Measurements from ENCODE around the gene FIBP. TPM values are rescaled to one million over a fixed set of nuclear protein-coding genes. Genes with fewer than 3 reads are reported as not detected.

Gene FIBP
- total RNA-seq, 1 donor from 2014 or later: 103 TPM

- FAIRE-seq: no peak
- TF ChIP-seq CTCF (IDR thresholded peaks at IDR 0.05; ENCODE audit: insufficient read depth, low read length, severe bottlenecking): no peak
- H3K4me3 ChIP-seq (ENCODE audit: low read depth, low read length): no peak overlapping the region
These were observed 40.4 kb upstream of the FIBP start for GRCh38 chr11:65928667-65929066.

GRCh38 chr11:65927904-65928397, 39.7 kb upstream of the FIBP start:
- no peak overlapping the region for H3K4me3 ChIP-seq (ENCODE audit: low read depth, low read length)
- no peak for TF ChIP-seq CTCF (IDR thresholded peaks at IDR 0.05; ENCODE audit: insufficient read depth, low read length, severe bottlenecking)
- no peak for DNase-seq (ENCODE audit: low read depth)

More at GRCh38 chr11:65928667-65929066, 40.4 kb upstream of the FIBP start:
- Histone ChIP-seq H3K27me3 (ENCODE audit: control insufficient read depth, insufficient read depth, low read length) (no peaks in the 10 kb centered on the region), H3K36me3 (ENCODE audit: control insufficient read depth, insufficient read depth, low read length) (no peaks in the 10 kb centered on the region)
- DNase-seq (ENCODE audit: low read depth): no peak

GRCh38 chr11:65925397-65925796, 37.1 kb upstream of the FIBP start:
- no peak overlapping the region for H3K4me3 ChIP-seq (ENCODE audit: low read depth, low read length)
- no peak for DNase-seq (ENCODE audit: low read depth)
- no peak for FAIRE-seq
- TF ChIP-seq CTCF (IDR thresholded peaks at IDR 0.05; ENCODE audit: insufficient read depth, low read length, severe bottlenecking): no peak
- peaks cover 8% of the 10 kb centered on the region for H3K36me3 ChIP-seq (ENCODE audit: control insufficient read depth, insufficient read depth, low read length)
- H3K27me3 ChIP-seq (ENCODE audit: control insufficient read depth, insufficient read depth, low read length): no peaks in the 10 kb centered on the region

More at GRCh38 chr11:65927904-65928397, 39.7 kb upstream of the FIBP start:
- H3K27me3 ChIP-seq (ENCODE audit: control insufficient read depth, insufficient read depth, low read length): no peaks in the 10 kb centered on the region
- no peaks in the 10 kb centered on the region for H3K36me3 ChIP-seq (ENCODE audit: control insufficient read depth, insufficient read depth, low read length)
- no peak for FAIRE-seq

- H3K27me3 ChIP-seq (ENCODE audit: control insufficient read depth, insufficient read depth, low read length): no peaks in the 10 kb centered on the region
- FAIRE-seq (no peak), DNase-seq (ENCODE audit: low read depth) (no peak)
- no peak overlapping the region for H3K4me3 ChIP-seq (ENCODE audit: low read depth, low read length)
- TF ChIP-seq CTCF (IDR thresholded peaks at IDR 0.05; ENCODE audit: insufficient read depth, low read length, severe bottlenecking): no peak
- H3K36me3 ChIP-seq (ENCODE audit: control insufficient read depth, insufficient read depth, low read length): peaks cover 8% of the 10 kb centered on the region
These were observed 34.3 kb upstream of the FIBP start for GRCh38 chr11:65922565-65922964.

GRCh38 chr11:65921876-65922275, 33.6 kb upstream of the FIBP start:
- DNase-seq (ENCODE audit: low read depth) (no peak), FAIRE-seq (no peak)
- H3K27me3 ChIP-seq (ENCODE audit: control insufficient read depth, insufficient read depth, low read length): no peaks in the 10 kb centered on the region
- no peak for TF ChIP-seq CTCF (IDR thresholded peaks at IDR 0.05; ENCODE audit: insufficient read depth, low read length, severe bottlenecking)
- no peak overlapping the region for H3K4me3 ChIP-seq (ENCODE audit: low read depth, low read length)
- peaks cover 10% of the 10 kb centered on the region for H3K36me3 ChIP-seq (ENCODE audit: control insufficient read depth, insufficient read depth, low read length)

GRCh38 chr11:65921033-65921555, 32.8 kb upstream of the FIBP start:
- DNase-seq (ENCODE audit: low read depth) (no peak), FAIRE-seq (no peak)
- H3K27me3 ChIP-seq (ENCODE audit: control insufficient read depth, insufficient read depth, low read length): no peaks in the 10 kb centered on the region
- H3K36me3 ChIP-seq (ENCODE audit: control insufficient read depth, insufficient read depth, low read length): peaks cover 10% of the 10 kb centered on the region
- TF ChIP-seq CTCF (IDR thresholded peaks at IDR 0.05; ENCODE audit: insufficient read depth, low read length, severe bottlenecking): no peak
- no peak overlapping the region for H3K4me3 ChIP-seq (ENCODE audit: low read depth, low read length)

Data from bronchial epithelial cell (primary cell).